K562 (cell line): Measurements from ENCODE around the gene TGM5. TPM values are rescaled to one million over a fixed set of nuclear protein-coding genes. Genes with fewer than 3 reads are reported as not detected.

ENCODE experiments used
- BACH1 ChIP-seq: fragments of 200-800 bp; sonication (Bioruptor generic); IDR thresholded peaks from 2 replicates; pipeline ENCODE4 v1.6.1; 2016; ENCODE audit warnings: missing genetic modification characterization, missing compliant biosample characterization
- CTBP1 ChIP-seq: fragments of 450-650 bp; IDR thresholded peaks from 2 replicates; pipeline ENCODE4 v1.6.1; 2016; ENCODE audit warnings: borderline replicate concordance
- HDAC1 ChIP-seq, 2 experiments: fragments of 450-650 bp; IDR thresholded peaks; 2 replicates each; pipeline ENCODE4 v1.6.1; 2016 to 2017; ENCODE audit warnings: inconsistent platforms in 1 of 2, mild to moderate bottlenecking in 1 of 2, moderate library complexity in 1 of 2
- KDM2B ChIP-seq: fragments of 250-450 bp; sonication (Bioruptor Pico); IDR thresholded peaks from 2 replicates; pipeline ENCODE4 v1.8.0; 2021; ENCODE audit warnings: mild to moderate bottlenecking, moderate library complexity
- MAFK ChIP-seq: IDR thresholded peaks from 2 replicates; pipeline ENCODE4 v1.6.1; 2011; ENCODE audit warnings: low read length, improper control_type of control experiment
- NR2F6 ChIP-seq: fragments of 450-650 bp; formaldehyde crosslinking; IDR thresholded peaks from 2 replicates; pipeline ENCODE4 v1.4.0; 2020; ENCODE audit warnings: mild to moderate bottlenecking
- SIX5 ChIP-seq, 2 experiments: IDR thresholded peaks; 2 replicates each; pipeline ENCODE4 v1.6.1; 2011; ENCODE audit warnings: low read length in 2 of 2, borderline replicate concordance in 1 of 2, low read depth in 1 of 2, mild to moderate bottlenecking in 1 of 2, moderate library complexity in 1 of 2; ENCODE audit not compliant: insufficient read depth in 1 of 2
- TAF7 ChIP-seq: fragments of 450-650 bp; IDR thresholded peaks from 2 replicates; pipeline ENCODE4 v1.6.1; 2016; ENCODE audit warnings: missing genetic modification characterization, missing compliant biosample characterization
- TCFL5 ChIP-seq: fragments of 250-450 bp; sonication (Bioruptor Pico); conservative IDR thresholded peaks from 2 replicates; pipeline ENCODE4 v1.6.1; 2021; ENCODE audit warnings: mild to moderate bottlenecking, moderate library complexity, matching md5 sums
- WHSC1 ChIP-seq: IDR thresholded peaks from one replicate; pipeline ENCODE4 v1.6.1; 2012; ENCODE audit warnings: low read length, control low read depth, inconsistent platforms
- ZNF133 ChIP-seq: fragments of 250-450 bp; sonication (Bioruptor Pico); IDR thresholded peaks from 2 replicates; pipeline ENCODE4 v1.4.0; 2020; ENCODE audit warnings: mild to moderate bottlenecking
- ZNF354B ChIP-seq: fragments of 250-450 bp; sonication (Bioruptor Pico); IDR thresholded peaks from 2 replicates; pipeline ENCODE4 v1.4.0; 2020
- ZNF592 ChIP-seq: fragments of 450-650 bp; IDR thresholded peaks from 2 replicates; pipeline ENCODE4 v1.6.1; 2017; ENCODE audit warnings: antibody characterized with exemption, mild to moderate bottlenecking
- ZNF780A ChIP-seq: fragments of 250-450 bp; sonication (Bioruptor Pico); IDR thresholded peaks from 2 replicates; pipeline ENCODE4 v1.5.0; 2021; ENCODE audit warnings: mild to moderate bottlenecking
- polyA plus RNA-seq, 8 experiments: library from polyadenylated mRNA; depleted of rRNA in 4 of 8; stranded (reverse) in 5 of 8; unstranded in 3 of 8; fragments of >200 nt; fragmentation: Nextera tagmentation in 2 of 8; fragmentation: Illumina TruSeq in 1 of 8; extraction: Ambion mirVana in 2 of 8; extraction: Trizol in 1 of 8; gene quantifications; 2 replicates each; pipeline versions ENCODE4 v1.2.1 to v1.2.3, GENCODE V29; 2011 to 2014; ENCODE audit warnings: inconsistent platforms in 1 of 8, missing spikeins in 1 of 8
- total RNA-seq, 7 experiments: library from RNA; depleted of rRNA in 6 of 7; stranded (reverse); fragments of >200 nt in 6 of 7; fragmentation: Illumina TruSeq in 2 of 7; extraction: Trizol in 2 of 7; gene quantifications; 2 replicates each; pipeline versions ENCODE4 v1.2.1 to v1.2.3, GENCODE V29; 2011 to 2021; ENCODE audit warnings: low replicate concordance in 1 of 7
- TF ChIP-seq, protein P1 (sequence below): sonication (generic); formaldehyde crosslinking; IDR thresholded peaks from 2 replicates; pipeline ENCODE4 v1.8.0; 2022; ENCODE audit warnings: mild to moderate bottlenecking, missing genetic modification reagents
- TF ChIP-seq, protein P2 (sequence below): fragments of 450-650 bp; IDR thresholded peaks from 2 replicates; pipeline ENCODE4 v1.6.1; 2016; ENCODE audit warnings: borderline replicate concordance
- TF ChIP-seq, protein P3 (sequence below): fragments of 250-450 bp; sonication (Bioruptor Pico); IDR thresholded peaks from 2 replicates; pipeline ENCODE4 v1.5.0; 2020; ENCODE audit warnings: mild to moderate bottlenecking, borderline replicate concordance

TGM5 gene
- total and polyA plus RNA-seq, 9 of the 15 experiments (the other 6 are each of a cell fraction or from before 2014, with no cell fraction given), result 0.03 to 0.10 (median 0.07) TPM; not detected in 6

- TF ChIP-seq, protein P1, sequence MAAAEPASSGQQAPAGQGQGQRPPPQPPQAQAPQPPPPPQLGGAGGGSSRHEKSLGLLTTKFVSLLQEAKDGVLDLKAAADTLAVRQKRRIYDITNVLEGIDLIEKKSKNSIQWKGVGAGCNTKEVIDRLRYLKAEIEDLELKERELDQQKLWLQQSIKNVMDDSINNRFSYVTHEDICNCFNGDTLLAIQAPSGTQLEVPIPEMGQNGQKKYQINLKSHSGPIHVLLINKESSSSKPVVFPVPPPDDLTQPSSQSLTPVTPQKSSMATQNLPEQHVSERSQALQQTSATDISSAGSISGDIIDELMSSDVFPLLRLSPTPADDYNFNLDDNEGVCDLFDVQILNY (CRISPR knock-in tag), result no peak
- TF ChIP-seq ZNF133 (CRISPR knock-in tag) (no peak), BACH1 (tag) (no peak), SIX5 (IDR thresholded peaks at IDR 0.05; ENCODE audit: borderline replicate concordance in 1 of 2, insufficient read depth in 1 of 2, low read depth in 1 of 2, low read length in 2 of 2) (0 out of 4 replicates have a peak, but pooled peaks of 1 of the 2 experiments have one; percentile 6), KDM2B (0 out of 2 replicates have a peak, but pooled peaks have one; percentile 30), TCFL5 (CRISPR knock-in tag) (no peak), TAF7 (tag) (peak; percentile 61), ZNF354B (CRISPR knock-in tag) (no peak), HDAC1 (IDR thresholded peaks at IDR 0.05) (peak in 1 of 2 experiments; percentile 86; a peak in 2 of 4 replicates), NR2F6 (CRISPR knock-in tag) (no peak), ZNF780A (CRISPR knock-in tag) (no peak), CTBP1 (peak; percentile 93), WHSC1 (no peak), MAFK (0 out of 2 replicates have a peak, but pooled peaks have one; percentile 1), ZNF592 (no peak)
- TF ChIP-seq, protein P2, sequence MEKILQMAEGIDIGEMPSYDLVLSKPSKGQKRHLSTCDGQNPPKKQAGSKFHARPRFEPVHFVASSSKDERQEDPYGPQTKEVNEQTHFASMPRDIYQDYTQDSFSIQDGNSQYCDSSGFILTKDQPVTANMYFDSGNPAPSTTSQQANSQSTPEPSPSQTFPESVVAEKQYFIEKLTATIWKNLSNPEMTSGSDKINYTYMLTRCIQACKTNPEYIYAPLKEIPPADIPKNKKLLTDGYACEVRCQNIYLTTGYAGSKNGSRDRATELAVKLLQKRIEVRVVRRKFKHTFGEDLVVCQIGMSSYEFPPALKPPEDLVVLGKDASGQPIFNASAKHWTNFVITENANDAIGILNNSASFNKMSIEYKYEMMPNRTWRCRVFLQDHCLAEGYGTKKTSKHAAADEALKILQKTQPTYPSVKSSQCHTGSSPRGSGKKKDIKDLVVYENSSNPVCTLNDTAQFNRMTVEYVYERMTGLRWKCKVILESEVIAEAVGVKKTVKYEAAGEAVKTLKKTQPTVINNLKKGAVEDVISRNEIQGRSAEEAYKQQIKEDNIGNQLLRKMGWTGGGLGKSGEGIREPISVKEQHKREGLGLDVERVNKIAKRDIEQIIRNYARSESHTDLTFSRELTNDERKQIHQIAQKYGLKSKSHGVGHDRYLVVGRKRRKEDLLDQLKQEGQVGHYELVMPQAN, result peak; percentile 82; the same call in 1 of the 2 replicates
- TF ChIP-seq, protein P3, sequence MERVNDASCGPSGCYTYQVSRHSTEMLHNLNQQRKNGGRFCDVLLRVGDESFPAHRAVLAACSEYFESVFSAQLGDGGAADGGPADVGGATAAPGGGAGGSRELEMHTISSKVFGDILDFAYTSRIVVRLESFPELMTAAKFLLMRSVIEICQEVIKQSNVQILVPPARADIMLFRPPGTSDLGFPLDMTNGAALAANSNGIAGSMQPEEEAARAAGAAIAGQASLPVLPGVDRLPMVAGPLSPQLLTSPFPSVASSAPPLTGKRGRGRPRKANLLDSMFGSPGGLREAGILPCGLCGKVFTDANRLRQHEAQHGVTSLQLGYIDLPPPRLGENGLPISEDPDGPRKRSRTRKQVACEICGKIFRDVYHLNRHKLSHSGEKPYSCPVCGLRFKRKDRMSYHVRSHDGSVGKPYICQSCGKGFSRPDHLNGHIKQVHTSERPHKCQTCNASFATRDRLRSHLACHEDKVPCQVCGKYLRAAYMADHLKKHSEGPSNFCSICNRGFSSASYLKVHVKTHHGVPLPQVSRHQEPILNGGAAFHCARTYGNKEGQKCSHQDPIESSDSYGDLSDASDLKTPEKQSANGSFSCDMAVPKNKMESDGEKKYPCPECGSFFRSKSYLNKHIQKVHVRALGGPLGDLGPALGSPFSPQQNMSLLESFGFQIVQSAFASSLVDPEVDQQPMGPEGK (CRISPR knock-in tag), result no peak
These were observed 81.3 kb downstream of the TGM5 start, which contains the start of gene CCNDBP1 (continued) for GRCh38 chr15:43185157-43186002.
